GM21528 (cell line): ENCODE data around the gene GMPS.
"Not testable (repeated sequence)": the region's sequence is repeated elsewhere in the genome, so short reads cannot be mapped to it uniquely, and the experiment has no call there.

ENCODE experiments used
- ATAC-seq: cut with Tn5 transposase; IDR thresholded peaks from one replicate; pipeline ENCODE4 v1.9.1; 2021; ENCODE audit warnings: mild to moderate bottlenecking, moderate library complexity; ENCODE audit not compliant: unreplicated experiment, low FRiP score

GMPS gene

GRCh38 chr3:155870133-155870944, at the start of gene GMPS:
GMPS (plus strand) TSS chr3:155870650; CDS start chr3:155870871, 221 bp downstream.
- ATAC-seq: peak; percentile 95

- ATAC-seq: not testable (repeated sequence)
These were observed 41.9 kb upstream of the GMPS start for GRCh38 chr3:155828490-155829098.

GRCh38 chr3:155835341-155836071, 34.9 kb upstream of the GMPS start:
- ATAC-seq: no peak

- ATAC-seq: no peak
These were observed 26.9 kb upstream of the GMPS start for GRCh38 chr3:155843569-155843968.

- ATAC-seq: no peak
These were observed 24.3 kb upstream of the GMPS start for GRCh38 chr3:155846119-155846518.

GRCh38 chr3:155847993-155848392, 22.5 kb upstream of the GMPS start:
- ATAC-seq: no peak

GRCh38 chr3:155849404-155849803, 21.0 kb upstream of the GMPS start:
- ATAC-seq: not testable (repeated sequence)

- ATAC-seq: no peak
These were observed 18.1 kb upstream of the GMPS start for GRCh38 chr3:155852341-155852740.

GRCh38 chr3:155853214-155854140, 17.0 kb upstream of the GMPS start:
- peak; percentile 26 for ATAC-seq

GRCh38 chr3:155854141-155854940, 16.1 kb upstream of the GMPS start, which contains the start of gene SLC33A1:
SLC33A1 (minus strand) TSS chr3:155854427; CDS start chr3:155853997, 430 bp downstream.
- peak; percentile 97 for ATAC-seq

- peak; percentile 48 for ATAC-seq
These were observed 10.6 kb upstream of the GMPS start for GRCh38 chr3:155859859-155860258.

GRCh38 chr3:155860424-155860823, 10.0 kb upstream of the GMPS start:
- not testable (repeated sequence) for ATAC-seq

- ATAC-seq: no peak
These were observed 8.8 kb upstream of the GMPS start for GRCh38 chr3:155861476-155862183.

- not testable (repeated sequence) for ATAC-seq
These were observed 8.0 kb upstream of the GMPS start for GRCh38 chr3:155862290-155862982.

- ATAC-seq: no peak
These were observed 7.2 kb upstream of the GMPS start for GRCh38 chr3:155863072-155863784.

- ATAC-seq: no peak
These were observed 759 bp upstream of the GMPS start for GRCh38 chr3:155869691-155870090.

- ATAC-seq: peak; percentile 36
These were observed 695 bp downstream of the GMPS start for GRCh38 chr3:155870945-155871745.
